ENCODE data around the gene HOXC9.

DNA sequence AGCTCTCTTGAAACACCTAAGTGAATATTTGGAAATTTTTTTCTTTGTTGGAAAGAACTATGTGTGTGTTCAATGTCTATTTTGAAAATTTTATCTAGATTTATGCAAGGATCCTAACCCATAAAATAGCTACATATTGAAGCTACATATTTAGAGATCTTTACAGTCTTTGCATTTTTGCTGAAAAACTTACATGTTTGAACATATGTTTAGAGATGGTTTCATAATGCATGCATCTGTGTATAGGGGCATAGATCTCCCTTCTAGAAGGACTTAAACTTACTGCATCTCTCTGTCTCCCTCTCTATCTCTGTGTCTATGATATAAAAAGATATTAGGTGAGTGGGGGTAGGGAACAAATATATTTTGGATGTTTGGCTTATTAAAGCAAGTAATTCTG lies 45.4 kb downstream of the HOXC9 start:
- TF ChIP-seq, protein P1, sequence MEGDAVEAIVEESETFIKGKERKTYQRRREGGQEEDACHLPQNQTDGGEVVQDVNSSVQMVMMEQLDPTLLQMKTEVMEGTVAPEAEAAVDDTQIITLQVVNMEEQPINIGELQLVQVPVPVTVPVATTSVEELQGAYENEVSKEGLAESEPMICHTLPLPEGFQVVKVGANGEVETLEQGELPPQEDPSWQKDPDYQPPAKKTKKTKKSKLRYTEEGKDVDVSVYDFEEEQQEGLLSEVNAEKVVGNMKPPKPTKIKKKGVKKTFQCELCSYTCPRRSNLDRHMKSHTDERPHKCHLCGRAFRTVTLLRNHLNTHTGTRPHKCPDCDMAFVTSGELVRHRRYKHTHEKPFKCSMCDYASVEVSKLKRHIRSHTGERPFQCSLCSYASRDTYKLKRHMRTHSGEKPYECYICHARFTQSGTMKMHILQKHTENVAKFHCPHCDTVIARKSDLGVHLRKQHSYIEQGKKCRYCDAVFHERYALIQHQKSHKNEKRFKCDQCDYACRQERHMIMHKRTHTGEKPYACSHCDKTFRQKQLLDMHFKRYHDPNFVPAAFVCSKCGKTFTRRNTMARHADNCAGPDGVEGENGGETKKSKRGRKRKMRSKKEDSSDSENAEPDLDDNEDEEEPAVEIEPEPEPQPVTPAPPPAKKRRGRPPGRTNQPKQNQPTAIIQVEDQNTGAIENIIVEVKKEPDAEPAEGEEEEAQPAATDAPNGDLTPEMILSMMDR (IDR thresholded peaks at IDR 0.05), result no peak
- TF ChIP-seq POLR2A (IDR thresholded peaks at IDR 0.05), result no peak
- TF ChIP-seq POLR2AphosphoS5 (IDR thresholded peaks at IDR 0.05), result no peak

Data from breast epithelium (tissue), 3 donors.